AG09309 (cell line): ENCODE data around the gene NR1H3.
A peak's percentile ranks its signal among the peaks of the same experiment; 100 is the strongest.

ENCODE experiments used
- DNase-seq: peaks from one replicate; pipeline ENCODE4 v3.0.0-alpha.2; 2010; ENCODE audit warnings: low read depth
- H3K4me3 ChIP-seq: 2 replicates; pipeline ENCODE4 v1.5.1; 2011; ENCODE audit warnings: mild to moderate bottlenecking, low read depth, low read length, moderate library complexity; ENCODE audit not compliant: control insufficient read depth
- TF ChIP-seq, protein P1 (sequence below): IDR thresholded peaks from 2 replicates; pipeline ENCODE4 v1.5.1; 2011; ENCODE audit warnings: mild to moderate bottlenecking, low read depth, low read length, inconsistent platforms; ENCODE audit not compliant: insufficient read depth, control insufficient read depth; ENCODE audit errors: missing control alignments

Gene NR1H3

DNA sequence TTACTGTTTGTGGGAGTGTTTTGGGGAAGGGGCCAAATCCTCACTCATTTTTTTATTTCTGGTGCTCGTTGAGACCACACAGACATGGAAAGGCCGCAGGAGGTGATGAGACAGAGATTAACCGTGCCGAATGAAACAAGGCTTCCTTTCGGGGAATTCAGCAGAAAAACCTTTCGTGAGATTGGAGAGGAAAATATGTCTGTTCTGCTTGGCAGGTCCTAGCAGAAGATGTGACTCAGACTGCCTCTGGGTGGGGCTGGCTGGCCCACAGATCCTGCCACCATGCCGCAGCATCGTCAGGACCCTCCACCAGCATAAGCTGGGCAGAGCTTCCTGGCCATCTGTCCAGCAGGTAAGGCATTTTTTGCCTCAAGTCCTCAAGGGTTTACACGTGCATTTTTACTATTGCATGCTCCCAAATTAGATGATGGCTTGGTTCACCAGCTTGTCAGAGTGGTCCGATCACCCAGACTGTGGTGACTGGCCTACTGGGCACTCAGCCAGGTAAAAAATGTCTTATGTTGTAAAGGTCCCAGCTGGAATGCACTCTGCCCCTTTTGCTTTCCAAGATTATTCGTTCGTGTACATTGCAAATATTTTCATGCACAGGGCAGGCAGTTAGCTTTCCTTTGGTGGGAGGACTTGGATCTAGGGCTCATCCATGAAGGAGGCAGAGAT is 41.5 kb upstream of the NR1H3 start:
- peak; percentile 57 for DNase-seq
- TF ChIP-seq, protein P1, sequence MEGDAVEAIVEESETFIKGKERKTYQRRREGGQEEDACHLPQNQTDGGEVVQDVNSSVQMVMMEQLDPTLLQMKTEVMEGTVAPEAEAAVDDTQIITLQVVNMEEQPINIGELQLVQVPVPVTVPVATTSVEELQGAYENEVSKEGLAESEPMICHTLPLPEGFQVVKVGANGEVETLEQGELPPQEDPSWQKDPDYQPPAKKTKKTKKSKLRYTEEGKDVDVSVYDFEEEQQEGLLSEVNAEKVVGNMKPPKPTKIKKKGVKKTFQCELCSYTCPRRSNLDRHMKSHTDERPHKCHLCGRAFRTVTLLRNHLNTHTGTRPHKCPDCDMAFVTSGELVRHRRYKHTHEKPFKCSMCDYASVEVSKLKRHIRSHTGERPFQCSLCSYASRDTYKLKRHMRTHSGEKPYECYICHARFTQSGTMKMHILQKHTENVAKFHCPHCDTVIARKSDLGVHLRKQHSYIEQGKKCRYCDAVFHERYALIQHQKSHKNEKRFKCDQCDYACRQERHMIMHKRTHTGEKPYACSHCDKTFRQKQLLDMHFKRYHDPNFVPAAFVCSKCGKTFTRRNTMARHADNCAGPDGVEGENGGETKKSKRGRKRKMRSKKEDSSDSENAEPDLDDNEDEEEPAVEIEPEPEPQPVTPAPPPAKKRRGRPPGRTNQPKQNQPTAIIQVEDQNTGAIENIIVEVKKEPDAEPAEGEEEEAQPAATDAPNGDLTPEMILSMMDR = no peak
- H3K4me3 ChIP-seq = peak overlapping the region; percentile 70

DNA sequence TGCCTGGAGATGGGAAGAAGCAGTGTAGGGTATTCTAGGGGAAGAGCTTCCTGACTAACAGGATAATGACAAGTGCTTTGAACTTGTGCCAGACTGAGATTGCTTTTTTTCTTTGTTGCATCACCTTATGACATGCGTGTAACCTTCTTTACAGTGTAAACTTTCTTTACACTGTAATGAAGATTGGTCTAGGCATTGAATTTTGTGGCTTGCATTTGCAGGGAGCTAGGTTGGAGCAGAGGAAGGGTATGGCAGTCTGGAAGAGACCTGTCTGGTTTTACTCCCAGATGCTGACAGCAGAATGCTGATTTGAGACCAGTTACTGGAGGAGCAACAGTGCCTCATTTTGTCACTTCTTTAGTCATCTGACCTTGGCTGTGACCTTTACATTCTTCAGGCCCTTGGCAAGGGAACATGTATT is 37.4 kb upstream of the NR1H3 start:
- TF ChIP-seq, protein P1 = no peak
- DNase-seq = peak; percentile 20
- H3K4me3 ChIP-seq = no peak overlapping the region

DNA sequence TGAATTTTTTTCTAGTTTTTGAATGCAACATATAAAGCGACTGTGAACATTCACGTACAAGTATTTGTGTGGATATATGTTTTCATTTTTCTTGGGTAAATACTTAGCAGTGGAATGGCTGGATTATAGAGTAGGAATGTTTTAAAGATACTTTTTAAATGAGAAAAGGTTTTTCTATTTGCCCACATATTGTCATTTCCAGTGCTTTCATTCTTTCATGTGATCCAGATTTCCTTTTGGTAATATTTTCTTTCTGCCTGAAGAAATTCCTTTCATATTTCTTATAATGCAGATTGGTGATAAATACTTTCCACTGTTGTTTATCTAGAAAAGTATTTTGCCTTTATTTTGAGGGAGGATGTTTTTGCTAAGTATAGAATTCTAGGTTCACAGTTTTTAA is 35.1 kb upstream of the NR1H3 start:
- DNase-seq = no peak
- TF ChIP-seq, protein P1 = no peak
- no peak overlapping the region for H3K4me3 ChIP-seq

DNA sequence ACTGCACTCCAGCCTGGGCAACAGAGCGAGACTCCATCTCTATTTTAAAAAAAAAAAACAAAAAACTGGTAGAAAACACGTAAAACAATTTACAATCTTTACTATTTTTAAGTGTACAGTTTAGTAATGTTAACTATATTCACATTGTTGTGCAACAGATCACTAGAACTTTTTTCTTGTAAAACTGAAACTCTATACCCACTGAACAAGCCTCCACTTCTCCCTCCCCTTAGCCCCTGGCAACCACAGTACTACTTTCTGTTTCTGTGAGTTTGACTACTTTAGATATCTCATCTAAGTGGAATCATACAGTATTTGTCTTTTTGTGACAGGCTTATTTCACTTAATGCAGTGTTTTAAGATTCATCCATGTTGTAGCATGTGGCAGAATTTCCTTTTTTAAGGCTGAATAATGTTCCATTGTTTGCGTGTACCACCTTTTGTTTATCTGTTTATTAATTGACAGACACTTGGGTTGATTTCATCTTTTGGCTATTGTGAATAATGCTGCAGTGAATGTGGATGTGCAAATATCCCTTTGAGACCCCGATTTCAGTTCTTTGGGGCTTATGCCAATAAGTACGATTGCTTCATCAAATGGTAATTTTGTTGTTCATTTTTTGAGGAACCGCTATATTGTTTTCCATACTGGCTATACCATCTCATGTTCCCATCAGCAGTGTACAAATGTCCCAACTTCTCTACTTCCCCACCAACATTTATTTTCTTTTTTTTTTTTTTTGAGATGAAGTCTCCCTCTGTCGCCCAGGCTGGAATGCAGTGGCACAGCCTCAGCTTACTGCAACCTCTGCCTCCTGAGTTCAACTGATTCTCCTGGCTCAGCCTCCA is 32.0 kb upstream of the NR1H3 start:
- TF ChIP-seq, protein P1 = no peak
- no peak overlapping the region for H3K4me3 ChIP-seq

DNA sequence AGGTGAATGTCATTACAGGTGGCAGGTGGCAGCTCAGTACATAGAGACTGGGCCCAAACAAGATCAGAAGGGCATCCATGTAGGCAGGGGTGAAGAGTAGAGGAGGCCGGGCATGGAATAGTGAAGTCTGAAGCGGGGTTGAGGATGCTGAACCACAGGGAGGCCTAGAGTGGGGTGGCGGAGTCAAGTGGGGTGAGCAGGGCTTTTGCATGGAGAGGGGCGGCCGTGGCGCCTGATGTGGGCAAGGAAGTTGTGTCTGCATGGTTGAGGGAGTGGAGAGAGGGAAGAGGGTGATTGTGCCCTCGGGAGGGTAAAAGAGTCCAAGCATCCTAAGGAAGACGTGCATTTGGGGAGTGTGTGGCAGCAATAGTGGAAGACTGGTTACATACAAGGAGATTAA is 28.6 kb upstream of the NR1H3 start:
- DNase-seq = no peak
- H3K4me3 ChIP-seq = no peak overlapping the region
- TF ChIP-seq, protein P1 = no peak

More for the DNA sequence above, 32.0 kb upstream of the NR1H3 start:
- no peak for DNase-seq

DNA sequence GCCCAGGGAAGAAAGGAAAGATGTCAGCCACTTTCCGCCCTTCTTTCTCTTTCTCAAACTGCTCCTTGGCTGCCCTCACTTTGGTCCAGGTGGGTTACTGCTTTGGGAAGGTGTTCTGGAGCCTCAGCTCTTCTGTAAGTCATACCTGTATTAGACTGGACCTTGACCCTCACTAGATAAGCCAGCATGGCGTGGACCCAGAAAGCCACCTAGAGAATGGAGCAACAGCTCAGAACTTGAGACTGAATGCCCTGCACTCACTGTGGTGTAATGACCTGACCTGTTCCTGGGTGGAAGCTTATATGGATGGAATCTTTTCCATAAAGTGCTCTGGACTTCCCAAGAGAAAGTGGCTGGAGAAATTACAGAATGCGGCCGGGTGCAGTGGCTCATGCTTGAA is 24.7 kb upstream of the NR1H3 start:
- TF ChIP-seq, protein P1 = no peak
- DNase-seq = no peak
- no peak overlapping the region for H3K4me3 ChIP-seq
